SH-SY5Y (cell line): ENCODE measurements around the gene TSPAN15.

Experiments
- GATA2 ChIP-seq: IDR thresholded peaks from 2 replicates; pipeline ENCODE4 v1.6.1; 2011; ENCODE audit warnings: mild to moderate bottlenecking, low read depth, low read length
- GATA3 ChIP-seq: IDR thresholded peaks from 2 replicates; pipeline ENCODE4 v1.6.1; 2011; ENCODE audit warnings: low read depth, mild to moderate bottlenecking, low read length, moderate library complexity

DNA sequence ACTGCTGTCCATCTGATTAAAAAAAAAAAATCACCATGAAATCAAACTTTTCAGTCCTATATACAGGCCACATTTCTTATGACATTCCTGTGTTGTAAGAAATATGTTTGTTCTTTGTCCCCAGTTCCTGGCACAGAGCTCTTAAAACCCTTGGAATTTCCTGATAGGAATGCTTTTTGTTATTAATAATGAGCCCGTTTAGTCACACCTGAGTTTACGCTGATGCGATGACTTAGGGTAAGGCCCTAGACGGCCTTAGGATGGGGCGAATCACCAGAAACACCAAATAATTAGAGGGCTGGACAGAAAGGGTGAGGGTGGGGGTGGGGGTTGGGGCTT, 17.5 kb downstream of the TSPAN15 start:
- TF ChIP-seq GATA3 (no peak), GATA2 (no peak)
